Stimulated activated CD8-positive, alpha-beta memory T cell treated with anti-CD3 and anti-CD28 coated beads, Interleukin-12 subunit alpha, Interleukin-12 subunit beta, amount 100 ng/mL, for 1 hour (primary cell): ENCODE measurements around the gene LIPN.

Experiments used
- DNase-seq: peaks from one replicate; pipeline ENCODE4 v3.0.0-alpha.2; 2020; ENCODE audit warnings: low read depth

The LIPN gene

DNA sequence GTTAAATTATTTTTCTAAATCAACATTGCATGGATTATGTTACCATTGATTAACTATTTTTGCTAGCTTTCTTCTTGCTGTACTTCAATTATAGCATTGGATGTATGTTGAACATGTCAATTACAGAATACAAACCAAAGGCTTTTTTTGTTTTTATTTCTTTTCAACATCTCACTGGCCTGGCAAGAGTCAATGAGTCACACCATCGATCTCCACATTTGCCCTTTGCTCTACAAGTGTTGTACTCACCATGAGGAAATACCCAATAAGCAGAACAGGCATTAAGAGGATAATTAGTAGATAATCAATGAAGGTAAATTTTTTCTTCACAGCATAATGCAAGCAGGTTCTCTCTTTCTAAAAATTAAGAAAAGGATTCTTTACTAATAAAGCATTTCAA lies 68.5 kb downstream of the LIPN start:
- no peak for DNase-seq
